Endometrium (tissue), 2 donors: ENCODE data around the gene TMEM145.

ENCODE experiments used
- FAIRE-seq: peaks from 2 replicates; lab custom pipeline; 2012; peaks lifted over from hg19 to GRCh38; lab: Jason Lieb, UNC
- donor health status: control.
- donor health status: control.

The TMEM145 gene

GRCh38 chr19:42361545-42361910 is 48.4 kb downstream of the TMEM145 start:
- no peak for FAIRE-seq

GRCh38 chr19:42362342-42362741 is 49.2 kb downstream of the TMEM145 start:
- FAIRE-seq: no peak

- FAIRE-seq: no peak
Measured at GRCh38 chr19:42362891-42363440, 49.9 kb downstream of the TMEM145 start.

GRCh38 chr19:42363614-42364346 is 50.7 kb downstream of the TMEM145 start:
- no peak for FAIRE-seq

- FAIRE-seq: no peak
Measured at GRCh38 chr19:42366673-42367072, 53.6 kb downstream of the TMEM145 start.

- no peak for FAIRE-seq
Measured at GRCh38 chr19:42367929-42368328, 54.8 kb downstream of the TMEM145 start.

- no peak for FAIRE-seq
Measured at GRCh38 chr19:42368360-42368759, 55.3 kb downstream of the TMEM145 start.

- FAIRE-seq: no peak
Measured at GRCh38 chr19:42368765-42369164, 55.7 kb downstream of the TMEM145 start.

GRCh38 chr19:42369433-42370067 is 56.4 kb downstream of the TMEM145 start:
- FAIRE-seq: no peak

GRCh38 chr19:42370068-42370520 is 57.0 kb downstream of the TMEM145 start:
- no peak for FAIRE-seq

- no peak for FAIRE-seq
Measured at GRCh38 chr19:42370626-42371175, 57.6 kb downstream of the TMEM145 start.
